T-cell (primary cell): ENCODE results near the gene UBE2K. TPM values are rescaled to one million over a fixed set of nuclear protein-coding genes. Genes with fewer than 3 reads are reported as not detected.
A peak's percentile ranks its signal among the peaks of the same experiment; 100 is the strongest.
"Not testable (repeated sequence)": the region's sequence is repeated elsewhere in the genome, so short reads cannot be mapped to it uniquely, and the experiment has no call there.

Source experiments
- ATAC-seq, 4 experiments: fragments of 200-7000 bp in 3 of 4; fragments of 150-1000 bp in 1 of 4; cut with Tn5 transposase; replicated peaks in 1 of 4; 1 replicate in 3 of 4; 2 replicates in 1 of 4; pipeline ENCODE4 v1.10.0; 2021; ENCODE audit warnings: moderate library complexity in 3 of 4, mild to moderate bottlenecking in 2 of 4, moderate number of reproducible peaks in 1 of 4
- CTCF ChIA-PET, 2 donors: fragments of 300-600 bp; sonication (Branson Sonifier 250); formaldehyde crosslinking; loops; one replicate each; lab custom pipeline; 2022; ENCODE audit warnings: antibody characterized with exemption in 2 of 2; lab: Charles Lee
- POLR2A ChIA-PET, 2 donors: fragments of 300-600 bp; sonication (Branson Sonifier 250); formaldehyde crosslinking; loops; one replicate each; lab custom pipeline; 2022; ENCODE audit warnings: antibody characterized with exemption in 2 of 2; lab: Charles Lee
- DNase-seq, 35 experiments: peaks; one replicate each; pipeline versions ENCODE4 v3.0.0 to v3.0.0-alpha.2; 2013 to 2023
- H3K27ac ChIP-seq: one replicate; pipeline ENCODE4 v1.5.1; 2013; ENCODE audit warnings: low read length
- H3K27me3 ChIP-seq, 2 experiments: replicated peaks in 1 of 2; 1 replicate in 1 of 2; 2 replicates in 1 of 2; pipeline versions ENCODE4 v1.6.1 to v1.7.0; 2013; ENCODE audit warnings: low read length in 1 of 2, mixed read lengths in 1 of 2; ENCODE audit not compliant: control insufficient read depth in 2 of 2, insufficient read depth in 2 of 2; ENCODE audit errors: extremely low read depth in 1 of 2
- H3K36me3 ChIP-seq, 2 donors: 1 replicate in 1 of 2; 2 replicates in 1 of 2; pipeline versions ENCODE4 v1.6.1 to v1.7.0; 2013; ENCODE audit warnings: low read length in 1 of 2; ENCODE audit not compliant: control insufficient read depth in 2 of 2, insufficient read depth in 1 of 2; ENCODE audit errors: extremely low read depth in 1 of 2
- H3K4me1 ChIP-seq, 2 experiments: 1 replicate in 1 of 2; 2 replicates in 1 of 2; pipeline versions ENCODE4 v1.6.1 to v1.7.0; 2013; ENCODE audit warnings: low read length in 2 of 2, mixed read lengths in 1 of 2; ENCODE audit not compliant: insufficient read depth in 2 of 2, control insufficient read depth in 1 of 2; ENCODE audit errors: extremely low read depth in 1 of 2
- H3K4me3 ChIP-seq, 2 donors: 1 replicate in 1 of 2; 2 replicates in 1 of 2; pipeline versions ENCODE4 v1.5.1 to v1.7.0; 2013; ENCODE audit warnings: mild to moderate bottlenecking in 2 of 2, low read length in 1 of 2, moderate library complexity in 1 of 2; ENCODE audit not compliant: control insufficient read depth in 1 of 2; ENCODE audit errors: extremely low read depth in 1 of 2
- H3K9me3 ChIP-seq: 2 replicates; pipeline ENCODE4 v1.7.0; 2013
- H3K27ac Mint-ChIP-seq, 2 donors: one replicate each; pipeline ENCODE4 v1.8.0; 2020 to 2021; ENCODE audit warnings: mild to moderate bottlenecking in 2 of 2, mixed read lengths in 2 of 2
- H3K27me3 Mint-ChIP-seq, 2 donors: one replicate each; pipeline ENCODE4 v1.8.0; 2021 to 2022; ENCODE audit warnings: mixed read lengths in 2 of 2
- H3K36me3 Mint-ChIP-seq: one replicate; pipeline ENCODE4 v1.8.0; 2021; ENCODE audit warnings: mixed read lengths
- H3K4me1 Mint-ChIP-seq, 3 donors: one replicate each; pipeline ENCODE4 v1.8.0; 2020 to 2022; ENCODE audit warnings: mixed read lengths in 3 of 3, mild to moderate bottlenecking in 1 of 3
- H3K4me3 Mint-ChIP-seq, 3 donors: one replicate each; pipeline ENCODE4 v1.8.0; 2020 to 2022; ENCODE audit warnings: mild to moderate bottlenecking in 3 of 3, mixed read lengths in 3 of 3, moderate library complexity in 3 of 3
- H3K9me3 Mint-ChIP-seq, 3 donors: one replicate each; pipeline ENCODE4 v1.8.0; 2020 to 2022; ENCODE audit warnings: mixed read lengths in 3 of 3
- WGBS: methylation state at CpG from one replicate; pipeline ENCODE4 v1.1.5; 2013; ENCODE audit warnings: missing lambda C conversion rate; ENCODE audit not compliant: insufficient coverage; 5-methylcytosine and 5-hydroxymethylcytosine counted together
- total RNA-seq, 35 experiments: library from RNA in 6 of 35; stranded (reverse) in 6 of 35; fragments of 120-200 nt in 1 of 35; gene quantifications; one replicate each; pipeline versions ENCODE4 v1.2.1 to v1.2.4 and lab custom pipeline; 2013 to 2026

The UBE2K gene
- total RNA-seq, 5 donors from 2014 or later (not counting 1 experiment from before 2014, with no cell fraction given): 32.5 to 46.9 (median 44.0) TPM

GRCh38 chr4:39715788-39716187 lies 17.9 kb downstream of the UBE2K start:
- Histone ChIP-seq H3K9me3 (no peaks in the 10 kb centered on the region), H3K36me3 (no peaks in the 10 kb centered on the region), H3K27ac (no peak overlapping the region), H3K4me3 (no peak overlapping the region), H3K27me3 (no peaks in the 10 kb centered on the region), H3K4me1 (peaks cover 2 to 32% of the 10 kb centered on the region in 2 experiments)
- peaks cover 55 to 68% (median 62%) of the 10 kb centered on the region in 3 donors for H3K4me1 Mint-ChIP-seq
- H3K27me3 Mint-ChIP-seq: no peaks in the 10 kb centered on the region
- ChIA-PET CTCF (no interaction called here), POLR2A (interaction anchor here in 1 of 2 donors (0.6 kb wide), 1 partner anchor 11 kb away, joined by 5 read pairs; no protein-coding TSS in a partner anchor)
- DNase-seq: no peak
- peaks cover 21% of the 10 kb centered on the region for H3K36me3 Mint-ChIP-seq
- no peak for ATAC-seq
- H3K27ac Mint-ChIP-seq: no peak overlapping the region
- H3K4me3 Mint-ChIP-seq: no peak overlapping the region
- WGBS: no CpG with 5 or more reads among the region's 3 CpGs
- no peaks in the 10 kb centered on the region for H3K9me3 Mint-ChIP-seq

- Histone ChIP-seq H3K27ac (no peak overlapping the region), H3K4me1 (peaks cover 2 to 32% of the 10 kb centered on the region in 2 experiments), H3K9me3 (no peaks in the 10 kb centered on the region), H3K27me3 (no peaks in the 10 kb centered on the region), H3K4me3 (no peak overlapping the region), H3K36me3 (no peaks in the 10 kb centered on the region)
- 96% methylated on average over 6 of the region's 11 CpGs for WGBS
- Mint-ChIP-seq H3K27me3 (no peaks in the 10 kb centered on the region), H3K27ac (no peak overlapping the region), H3K9me3 (no peaks in the 10 kb centered on the region), H3K4me3 (no peak overlapping the region), H3K36me3 (peaks cover 21% of the 10 kb centered on the region), H3K4me1 (peaks cover 61 to 72% (median 66%) of the 10 kb centered on the region in 3 donors)
- no peak for ATAC-seq
- POLR2A ChIA-PET: interaction anchor here in 1 of 2 donors (0.6 kb wide), 1 partner anchor 11 kb away, joined by 5 read pairs; no protein-coding TSS in a partner anchor
- no peak for DNase-seq
- CTCF ChIA-PET: no interaction called here
Measured at GRCh38 chr4:39716356-39716755, 18.4 kb downstream of the UBE2K start.

GRCh38 chr4:39717743-39718142 lies 19.8 kb downstream of the UBE2K start:
- H3K27ac ChIP-seq, CTCF ChIA-PET, H3K27me3 ChIP-seq, ATAC-seq, H3K9me3 Mint-ChIP-seq, POLR2A ChIA-PET, H3K9me3 ChIP-seq, H3K36me3 ChIP-seq, H3K27me3 Mint-ChIP-seq, DNase-seq: not testable (repeated sequence)
- H3K27ac Mint-ChIP-seq: peak overlapping the region; percentile 61 to 66
- H3K36me3 Mint-ChIP-seq: peaks cover 21% of the 10 kb centered on the region
- peaks cover 61 to 74% (median 71%) of the 10 kb centered on the region in 3 donors for H3K4me1 Mint-ChIP-seq
- WGBS: no CpG with 5 or more reads among the region's 19 CpGs
- Histone ChIP-seq H3K4me3 (peak overlapping the region in 1 of 2 donors; percentile 3), H3K4me1 (peaks cover 2 to 32% of the 10 kb centered on the region in 2 experiments)
- H3K4me3 Mint-ChIP-seq: peak overlapping the region; percentile 45 to 77 (median 62)

- ChIA-PET CTCF (no interaction called here), POLR2A (interaction anchor here in 1 of 2 donors (0.5 kb wide), 1 partner anchor 15 kb away, joined by 8 read pairs; no protein-coding TSS in a partner anchor)
- peaks cover 2 to 26% of the 10 kb centered on the region in 2 experiments for H3K4me1 ChIP-seq
- H3K27me3 ChIP-seq: no peaks in the 10 kb centered on the region
- H3K36me3 Mint-ChIP-seq: peaks cover 21% of the 10 kb centered on the region
- H3K27ac Mint-ChIP-seq: peak overlapping the region; percentile 29 to 39
- ATAC-seq (peak; percentile 55 to 77 (median 64)), DNase-seq (peak in 1 of 35 experiments; percentile 28)
- H3K9me3 ChIP-seq: no peaks in the 10 kb centered on the region
- H3K4me1 Mint-ChIP-seq: peaks cover 55 to 70% (median 68%) of the 10 kb centered on the region in 3 donors
- WGBS: 86% methylated on average over 29 of the region's 33 CpGs
- H3K36me3 ChIP-seq: peaks cover 0 to 2% of the 10 kb centered on the region in 2 donors
- no peaks in the 10 kb centered on the region for H3K9me3 Mint-ChIP-seq
- peak overlapping the region in 2 of 3 donors; percentile 26 to 77 for H3K4me3 Mint-ChIP-seq
- H3K27me3 Mint-ChIP-seq: no peaks in the 10 kb centered on the region
- H3K4me3 ChIP-seq: no peak overlapping the region
- H3K27ac ChIP-seq: no peak overlapping the region
Measured at GRCh38 chr4:39718366-39719323, 20.7 kb downstream of the UBE2K start.

GRCh38 chr4:39719804-39720580 lies 22.1 kb downstream of the UBE2K start:
- Mint-ChIP-seq H3K27ac (peak overlapping the region; percentile 20 to 39), H3K9me3 (no peaks in the 10 kb centered on the region), H3K27me3 (no peaks in the 10 kb centered on the region), H3K4me1 (peaks cover 49 to 67% (median 66%) of the 10 kb centered on the region in 3 donors), H3K4me3 (peak overlapping the region in 1 of 3 donors; percentile 36), H3K36me3 (peaks cover 16% of the 10 kb centered on the region)
- H3K27me3 ChIP-seq: no peaks in the 10 kb centered on the region
- ChIA-PET POLR2A (no interaction called here), CTCF (interaction anchor here in 1 of 2 donors (0.9 to 1.0 kb wide), 2 partner anchors 11 to 22 kb away, joined by 3 read pairs; partner anchors contain the start of gene UBE2K)
- no peak overlapping the region for H3K4me3 ChIP-seq
- ATAC-seq (no peak), DNase-seq (no peak)
- peaks cover 2 to 31% of the 10 kb centered on the region in 2 experiments for H3K4me1 ChIP-seq
- H3K9me3 ChIP-seq: no peaks in the 10 kb centered on the region
- H3K36me3 ChIP-seq: peaks cover 0 to 2% of the 10 kb centered on the region in 2 donors
- H3K27ac ChIP-seq: no peak overlapping the region

- not testable (repeated sequence) for H3K4me3 ChIP-seq, DNase-seq, H3K27me3 Mint-ChIP-seq, H3K4me3 Mint-ChIP-seq, H3K9me3 Mint-ChIP-seq, H3K27ac ChIP-seq, H3K9me3 ChIP-seq, H3K36me3 ChIP-seq, ATAC-seq, H3K27ac Mint-ChIP-seq, H3K27me3 ChIP-seq
- ChIA-PET POLR2A (interaction anchor here in 1 of 2 donors (0.6 kb wide), 1 partner anchor 9 kb away, joined by 6 read pairs; no protein-coding TSS in a partner anchor), CTCF (interaction anchor here (0.5 to 0.9 kb wide), 3 partner anchors 11 to 215 kb away, joined by 3 to 10 read pairs (median 4); no protein-coding TSS in a partner anchor)
- Mint-ChIP-seq H3K36me3 (peaks cover 20% of the 10 kb centered on the region), H3K4me1 (peaks cover 44 to 67% (median 65%) of the 10 kb centered on the region in 3 donors)
- H3K4me1 ChIP-seq: peaks cover 2 to 32% of the 10 kb centered on the region in 2 experiments
- WGBS: 100% methylated on average over 1 of the region's 6 CpGs
Measured at GRCh38 chr4:39721273-39721672, 23.3 kb downstream of the UBE2K start.
